ENCODE measurements around the gene STON2. TPM values are rescaled to one million over a fixed set of nuclear protein-coding genes. Genes with fewer than 3 reads are reported as not detected.

Gene STON2
- total RNA-seq, 4 donors from 2014 or later = 69.8 to 202 (median 97.0) TPM

GRCh38 chr14:81446279-81447007 lies 46.3 kb upstream of the STON2 start:
- intact Hi-C loops (cut with DNase I) = no loop called here
- 91 to 94% methylated on average over 9 of the region's 9 CpGs for WGBS, 2 donors
- TF ChIP-seq POLR2A (IDR thresholded peaks at IDR 0.05) = no peak
- TF ChIP-seq CTCF (IDR thresholded peaks at IDR 0.05) = no peak

DNA sequence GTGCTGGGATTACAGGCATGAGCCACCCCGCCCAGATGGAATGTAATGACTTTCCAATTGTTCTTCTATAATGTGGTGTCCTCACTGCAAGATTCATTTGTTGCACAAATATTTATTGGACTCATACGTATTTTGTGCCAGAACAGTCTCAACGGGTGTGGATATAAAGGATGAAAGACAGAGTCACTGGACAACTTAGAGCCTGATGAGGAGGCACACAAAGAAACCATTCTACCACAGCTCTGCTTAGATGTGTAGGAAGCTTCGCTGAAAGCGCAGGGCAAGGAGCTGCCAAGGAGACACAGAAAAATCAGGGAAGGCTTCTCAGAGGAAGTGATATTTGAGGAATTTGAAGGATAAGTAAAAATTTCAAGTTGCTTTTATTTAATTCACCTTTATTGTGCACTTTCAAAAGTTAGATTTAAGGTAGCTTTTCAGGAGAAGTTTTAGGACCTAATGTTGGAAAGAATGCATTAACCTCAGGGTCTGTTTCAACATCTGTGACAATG lies 41.6 kb upstream of the STON2 start:
- Histone ChIP-seq H3K4me1 (peaks cover 0 to 5% of the 10 kb centered on the region in 2 donors), H3K4me3 (replicated peaks in 1 of 3) (no peak overlapping the region), H3K9me3 (no peaks in the 10 kb centered on the region), H3K27ac (no peak overlapping the region), H3K36me3 (no peaks in the 10 kb centered on the region), H3K27me3 (no peaks in the 10 kb centered on the region)
- 95 to 98% methylated on average over 5 of the region's 5 CpGs for WGBS, 2 donors
- intact Hi-C loops (cut with DNase I) = no loop called here
- TF ChIP-seq CTCF (IDR thresholded peaks at IDR 0.05) (no peak), POLR2A (IDR thresholded peaks at IDR 0.05) (no peak)
- DNase-seq = no peak

More at GRCh38 chr14:81446279-81447007, 46.3 kb upstream of the STON2 start:
- Histone ChIP-seq H3K27ac (no peak overlapping the region), H3K9me3 (no peaks in the 10 kb centered on the region), H3K27me3 (no peaks in the 10 kb centered on the region), H3K4me3 (replicated peaks in 1 of 3) (no peak overlapping the region), H3K36me3 (no peaks in the 10 kb centered on the region), H3K4me1 (peaks cover 15 to 19% of the 10 kb centered on the region in 2 donors)
- no peak for DNase-seq

DNA sequence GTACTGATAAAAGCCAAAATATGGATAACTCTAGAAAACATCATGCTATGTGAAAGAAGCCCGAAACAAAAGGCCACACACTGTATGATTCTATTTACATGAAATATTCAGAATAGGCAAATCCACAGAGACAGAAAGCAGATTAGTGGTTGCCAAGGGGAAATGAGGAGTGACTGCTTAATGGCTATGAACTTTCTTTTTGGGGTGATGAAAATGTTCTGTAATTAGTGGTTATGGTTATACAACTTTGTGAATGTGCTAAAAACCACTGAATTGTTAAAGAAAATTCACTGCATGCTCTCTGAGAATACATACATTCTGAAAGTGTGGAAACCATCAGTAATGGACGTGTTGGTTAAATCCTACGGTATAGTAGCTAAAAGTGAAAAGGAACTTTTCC lies 39.9 kb upstream of the STON2 start:
- H3K36me3 ChIP-seq = no peaks in the 10 kb centered on the region
- peaks cover 0 to 8% of the 10 kb centered on the region in 2 donors for H3K4me1 ChIP-seq
- no peak for DNase-seq
- no peaks in the 10 kb centered on the region for H3K27me3 ChIP-seq
- intact Hi-C loops (cut with DNase I) = no loop called here
- H3K9me3 ChIP-seq = no peaks in the 10 kb centered on the region
- WGBS, 2 donors = 86 to 89% methylated on average over 3 of the region's 3 CpGs
- H3K4me3 ChIP-seq (replicated peaks in 1 of 3) = no peak overlapping the region
- TF ChIP-seq POLR2A (IDR thresholded peaks at IDR 0.05) = no peak
- TF ChIP-seq CTCF (IDR thresholded peaks at IDR 0.05) = no peak
- no peak overlapping the region for H3K27ac ChIP-seq

GRCh38 chr14:81437244-81437643 lies 37.1 kb upstream of the STON2 start:
- 57 to 59% methylated on average over 4 of the region's 4 CpGs for WGBS, 2 donors
- Histone ChIP-seq H3K4me3 (replicated peaks in 1 of 3) (no peak overlapping the region), H3K4me1 (peaks cover 0 to 16% of the 10 kb centered on the region in 2 donors), H3K36me3 (no peaks in the 10 kb centered on the region), H3K9me3 (no peaks in the 10 kb centered on the region), H3K27me3 (no peaks in the 10 kb centered on the region), H3K27ac (no peak overlapping the region)
- DNase-seq = no peak
- TF ChIP-seq CTCF (IDR thresholded peaks at IDR 0.05) = no peak
- no peak for TF ChIP-seq POLR2A (IDR thresholded peaks at IDR 0.05)
- intact Hi-C loops (cut with DNase I) = no loop called here
